Tibial artery (tissue), 4 donors: ENCODE data around the gene AIF1L.

Source experiments
- DNase-seq, 2 donors: peaks; one replicate each; pipeline ENCODE4 v3.0.0-alpha.2; 2019
- H3K27ac ChIP-seq, 2 donors: fragments of 200-600 bp; sonication (generic) in 1 of 2; 1 replicate in 1 of 2; 2 replicates in 1 of 2; pipeline ENCODE4 v1.5.1; 2018 to 2019; ENCODE audit warnings: mild to moderate bottlenecking in 1 of 2
- H3K27me3 ChIP-seq, 2 donors: fragments of 200-600 bp; sonication (generic) in 1 of 2; one replicate each; pipeline versions ENCODE4 v1.5.1 to v1.6.0; 2016 to 2019
- H3K36me3 ChIP-seq, 3 donors: fragments of 200-600 bp; sonication (generic) in 2 of 3; one replicate each; pipeline ENCODE4 v1.5.1; 2016 to 2019; ENCODE audit warnings: mild to moderate bottlenecking in 2 of 3
- H3K4me1 ChIP-seq, 4 donors: fragments of 200-600 bp; sonication (generic) in 2 of 4; 1 replicate in 3 of 4; 2 replicates in 1 of 4; pipeline ENCODE4 v1.5.1; 2016 to 2019
- H3K4me3 ChIP-seq, 2 donors: fragments of 200-600 bp; sonication (generic) in 1 of 2; 1 replicate in 1 of 2; 2 replicates in 1 of 2; pipeline ENCODE4 v1.5.1; 2018 to 2019; ENCODE audit warnings: mild to moderate bottlenecking in 2 of 2
- H3K9me3 ChIP-seq, 3 donors: fragments of 200-600 bp; sonication (generic) in 1 of 3; one replicate each; pipeline ENCODE4 v1.5.1; 2016 to 2019
- CTCF ChIP-seq, 2 experiments: fragments of 200-600 bp in 1 of 2; fragments of 450-650 bp in 1 of 2; IDR thresholded peaks; one replicate each; pipeline ENCODE4 v1.5.1; 2017 to 2019; ENCODE audit warnings: antibody characterized with exemption in 2 of 2, mild to moderate bottlenecking in 1 of 2, moderate library complexity in 1 of 2
- intact Hi-C: fragments of 100-400 bp; cut with DNase I; formaldehyde crosslinking; loops from one replicate; pipeline ENCODE4 v1.15.0; 2023; ENCODE audit warnings: low total_unique reads

Gene AIF1L

GRCh38 chr9:131116281-131117120 lies 20.2 kb downstream of the AIF1L start:
- Histone ChIP-seq H3K36me3 (peaks cover 5 to 61% (median 27%) of the 10 kb centered on the region in 3 donors), H3K9me3 (no peaks in the 10 kb centered on the region), H3K4me3 (no peak overlapping the region), H3K27ac (peak overlapping the region in 1 of 2 donors; percentile 26), H3K4me1 (peaks cover 0 to 8% (median 0%) of the 10 kb centered on the region in 4 donors), H3K27me3 (no peaks in the 10 kb centered on the region)
- intact Hi-C loops = loop anchor here (5.0 kb wide), 1 partner anchor 49 kb away; no protein-coding TSS in a partner anchor
- no peak for TF ChIP-seq CTCF (IDR thresholded peaks at IDR 0.05)
- DNase-seq = no peak

GRCh38 chr9:131117121-131117761 lies 20.9 kb downstream of the AIF1L start:
- Histone ChIP-seq H3K4me3 (no peak overlapping the region), H3K27me3 (no peaks in the 10 kb centered on the region), H3K9me3 (no peaks in the 10 kb centered on the region), H3K27ac (peak overlapping the region in 1 of 2 donors; percentile 26), H3K4me1 (peaks cover 0 to 8% (median 0%) of the 10 kb centered on the region in 4 donors), H3K36me3 (peaks cover 5 to 62% (median 29%) of the 10 kb centered on the region in 3 donors)
- no peak for TF ChIP-seq CTCF (IDR thresholded peaks at IDR 0.05)
- DNase-seq = no peak
- intact Hi-C loops = loop anchor here (5.0 kb wide), 1 partner anchor 50 kb away; no protein-coding TSS in a partner anchor

- H3K36me3 ChIP-seq = peaks cover 5 to 62% (median 29%) of the 10 kb centered on the region in 3 donors
- intact Hi-C loops = loop anchor here (5.0 kb wide), 1 partner anchor 50 kb away; no protein-coding TSS in a partner anchor
- peaks cover 0 to 8% (median 0%) of the 10 kb centered on the region in 4 donors for H3K4me1 ChIP-seq
- peak overlapping the region in 1 of 2 donors; percentile 26 for H3K27ac ChIP-seq
- no peaks in the 10 kb centered on the region for H3K27me3 ChIP-seq
- TF ChIP-seq CTCF (IDR thresholded peaks at IDR 0.05) = no peak
- H3K9me3 ChIP-seq = no peaks in the 10 kb centered on the region
- H3K4me3 ChIP-seq = no peak overlapping the region
- DNase-seq = no peak
Observed at GRCh38 chr9:131117762-131118145, 21.4 kb downstream of the AIF1L start.

- no peak for DNase-seq
- no peak for TF ChIP-seq CTCF (IDR thresholded peaks at IDR 0.05)
- H3K36me3 ChIP-seq = peaks cover 5 to 61% (median 26%) of the 10 kb centered on the region in 3 donors
- no peaks in the 10 kb centered on the region for H3K27me3 ChIP-seq
- intact Hi-C loops = loop anchor here (5.0 kb wide), 1 partner anchor 52 kb away; no protein-coding TSS in a partner anchor
- H3K4me3 ChIP-seq = no peak overlapping the region
- H3K27ac ChIP-seq = no peak overlapping the region
- peaks cover 0 to 11% (median 2%) of the 10 kb centered on the region in 4 donors for H3K4me1 ChIP-seq
- H3K9me3 ChIP-seq = no peaks in the 10 kb centered on the region
Observed at GRCh38 chr9:131119600-131119999, 23.3 kb downstream of the AIF1L start.

DNA sequence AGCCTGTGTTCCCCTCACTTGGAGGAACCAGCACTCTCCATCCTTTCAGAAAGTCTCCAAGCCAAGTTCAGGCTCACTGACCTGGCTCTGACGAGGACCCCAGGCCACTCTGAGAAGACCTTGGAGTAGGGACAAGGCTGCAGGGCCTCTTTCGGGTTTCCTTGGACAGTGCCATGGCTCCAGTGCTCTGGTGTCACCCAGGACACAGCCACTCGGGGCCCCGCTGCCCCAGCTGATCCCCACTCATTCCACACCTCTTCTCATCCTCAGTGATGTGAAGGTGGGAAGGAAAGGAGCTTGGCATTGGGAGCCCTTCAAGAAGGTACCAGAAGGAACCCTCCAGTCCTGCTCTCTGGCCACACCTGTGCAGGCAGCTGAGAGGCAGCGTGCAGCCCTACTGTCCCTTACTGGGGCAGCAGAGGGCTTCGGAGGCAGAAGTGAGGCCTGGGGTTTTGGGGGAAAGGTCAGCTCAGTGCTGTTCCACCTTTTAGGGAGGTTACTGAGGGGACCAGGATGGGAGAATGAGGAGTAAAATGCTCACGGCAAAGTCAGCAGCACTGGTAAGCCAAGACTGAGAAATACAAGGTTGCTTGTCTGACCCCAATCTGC lies 24.4 kb downstream of the AIF1L start:
- no peak overlapping the region for H3K27ac ChIP-seq
- DNase-seq = no peak

More for the DNA sequence above, 24.4 kb downstream of the AIF1L start:
- Histone ChIP-seq H3K27me3 (no peaks in the 10 kb centered on the region), H3K4me1 (peaks cover 0 to 15% (median 4%) of the 10 kb centered on the region in 4 donors), H3K36me3 (peaks cover 5 to 55% (median 20%) of the 10 kb centered on the region in 3 donors), H3K4me3 (no peak overlapping the region), H3K9me3 (no peaks in the 10 kb centered on the region)
- intact Hi-C loops = no loop called here
- TF ChIP-seq CTCF (IDR thresholded peaks at IDR 0.05) = no peak
